GM23248 (cell line): ENCODE measurements around the gene ATP6AP2. TPM values are rescaled to one million over a fixed set of nuclear protein-coding genes. Genes with fewer than 3 reads are reported as not detected.
A peak's percentile ranks its signal among the peaks of the same experiment; 100 is the strongest.

ENCODE experiments used
- DNase-seq: peaks from one replicate; pipeline ENCODE4 v3.0.0-alpha.2; 2015
- H2AFZ ChIP-seq: fragments of 200-600 bp; sonication (generic); 2 replicates; pipeline ENCODE4 v1.6.1; 2016; ENCODE audit warnings: antibody characterized with exemption
- H3F3A ChIP-seq: fragments of 200-600 bp; sonication (generic); 2 replicates; pipeline ENCODE4 v1.6.1; 2016; ENCODE audit warnings: mild to moderate bottlenecking, antibody characterized with exemption, mixed run types; ENCODE audit not compliant: insufficient read depth
- H3K27ac ChIP-seq: fragments of 200-600 bp; sonication (generic); 2 replicates; pipeline ENCODE4 v1.5.1; 2016; ENCODE audit warnings: mild to moderate bottlenecking
- H3K27me3 ChIP-seq: fragments of 200-600 bp; sonication (generic); replicated peaks from 2 replicates; pipeline ENCODE4 v1.6.1; 2016; ENCODE audit warnings: mild to moderate bottlenecking; ENCODE audit not compliant: insufficient read depth
- H3K36me3 ChIP-seq: fragments of 200-600 bp; sonication (generic); 2 replicates; pipeline ENCODE4 v1.6.1; 2016; ENCODE audit warnings: low read depth, mild to moderate bottlenecking
- H3K4me1 ChIP-seq: fragments of 200-600 bp; sonication (generic); 2 replicates; pipeline ENCODE4 v1.6.1; 2016; ENCODE audit warnings: mild to moderate bottlenecking; ENCODE audit not compliant: insufficient read depth
- H3K4me2 ChIP-seq: fragments of 200-600 bp; sonication (generic); one replicate; pipeline ENCODE4 v1.6.1; 2016; ENCODE audit warnings: mild to moderate bottlenecking; ENCODE audit not compliant: unreplicated experiment
- H3K4me3 ChIP-seq: fragments of 200-600 bp; sonication (generic); 2 replicates; pipeline ENCODE4 v1.5.1; 2016; ENCODE audit warnings: mild to moderate bottlenecking
- H3K79me2 ChIP-seq: fragments of 200-600 bp; sonication (generic); 2 replicates; pipeline ENCODE4 v1.6.1; 2016; ENCODE audit warnings: mild to moderate bottlenecking; ENCODE audit not compliant: insufficient read depth
- H3K9ac ChIP-seq: fragments of 200-600 bp; sonication (generic); 2 replicates; pipeline ENCODE4 v1.6.1; 2016; ENCODE audit warnings: mild to moderate bottlenecking
- H3K9me2 ChIP-seq: fragments of 200-600 bp; sonication (generic); 2 replicates; pipeline ENCODE4 v1.6.1; 2016; ENCODE audit warnings: mixed run types, mild to moderate bottlenecking, moderate library complexity; ENCODE audit not compliant: insufficient read depth
- H3K9me3 ChIP-seq: fragments of 200-600 bp; sonication (generic); one replicate; pipeline ENCODE4 v1.6.1; 2017; ENCODE audit warnings: low read depth
- H4K20me1 ChIP-seq: fragments of 200-600 bp; sonication (generic); 2 replicates; pipeline ENCODE4 v1.6.0; 2016; ENCODE audit not compliant: insufficient read depth
- EZH2 ChIP-seq: fragments of 200-600 bp; sonication (generic); IDR thresholded peaks from 2 replicates; pipeline ENCODE4 v1.6.1; 2018; ENCODE audit warnings: antibody characterized with exemption, mild to moderate bottlenecking; ENCODE audit not compliant: insufficient read depth, poor library complexity, severe bottlenecking
- EZH2phosphoT487 ChIP-seq: fragments of 200-600 bp; sonication (generic); IDR thresholded peaks from 2 replicates; pipeline ENCODE4 v1.6.1; 2018; ENCODE audit warnings: antibody characterized with exemption, moderate library complexity, mild to moderate bottlenecking, low read depth; ENCODE audit not compliant: insufficient read depth
- WGBS, 2 experiments: methylation state at CpG; one replicate each; pipeline ENCODE4 v1.1.6; 2015 to 2017; ENCODE audit warnings: low lambda C conversion rate in 2 of 2, low coverage in 1 of 2; ENCODE audit errors: missing lambda C conversion rate in 2 of 2; 5-methylcytosine and 5-hydroxymethylcytosine counted together
- in situ Hi-C: fragments of 300-500 bp; cut with MboI; formaldehyde crosslinking; loops from 2 replicates; pipeline ENCODE4 v1.15.0; 2020
- polyA plus RNA-seq: library from polyadenylated mRNA; unstranded; fragments of >200 nt; fragmentation: Nextera tagmentation; extraction: Ambion mirVana; gene quantifications from 2 replicates; pipeline ENCODE4 v1.2.1, GENCODE V29; 2016
- total RNA-seq: library from RNA; depleted of rRNA; stranded (reverse); fragments of >200 nt; shearing (Covaris generic); gene quantifications from 2 replicates; pipeline ENCODE4 v1.2.3, GENCODE V29; 2014

Gene ATP6AP2
- total and polyA plus RNA-seq, 2 experiments from 2014 or later = 211 to 443 TPM

DNA sequence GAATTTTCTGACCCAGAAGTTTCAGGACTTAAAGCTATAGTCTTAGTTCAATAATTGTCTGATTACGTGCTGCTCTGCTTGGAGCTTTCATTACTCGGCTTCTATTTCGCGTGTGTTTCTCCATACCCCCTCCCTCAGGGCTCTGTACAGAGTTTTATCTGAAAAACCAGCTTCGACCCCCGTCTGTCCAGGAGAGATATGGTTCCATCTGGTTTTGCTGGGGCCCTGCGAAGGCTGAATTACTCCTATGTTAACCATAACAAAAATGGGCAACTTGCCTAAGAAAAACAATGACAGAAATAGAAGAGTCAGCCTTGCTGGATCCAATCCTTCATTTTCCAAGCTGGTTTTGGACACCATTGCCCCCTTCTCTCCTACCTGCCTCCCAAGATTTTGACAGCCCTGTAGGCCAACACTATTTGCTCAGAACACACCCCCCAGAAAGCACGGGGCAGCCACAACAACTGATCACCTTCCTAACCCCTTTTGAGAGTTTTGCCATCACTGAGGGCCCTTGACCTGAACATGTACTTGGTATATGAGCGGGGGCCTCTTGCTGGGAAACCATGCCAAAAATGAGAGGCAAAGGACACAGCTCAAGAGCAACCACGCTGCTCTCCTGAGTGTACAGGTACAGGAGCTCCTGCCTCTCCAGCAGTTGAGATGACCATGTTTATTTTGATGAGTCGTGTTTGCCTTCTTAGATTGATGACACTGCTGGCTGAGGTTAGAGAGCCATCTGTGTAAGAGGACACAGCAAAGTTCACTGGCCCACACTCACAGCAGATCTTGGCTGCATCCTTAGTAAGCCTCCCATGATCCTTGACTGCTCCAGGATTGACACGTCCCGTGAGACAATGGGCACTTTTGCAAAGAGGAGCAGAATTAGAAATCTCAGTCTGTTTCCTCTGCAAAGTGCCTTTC is 36.2 kb upstream of the ATP6AP2 start:
- Histone ChIP-seq H3F3A (no peaks in the 10 kb centered on the region), H4K20me1 (no peaks in the 10 kb centered on the region), H3K4me3 (no peak overlapping the region), H3K4me1 (peaks cover 4% of the 10 kb centered on the region; the same call in 1 of the 2 replicates), H3K9me2 (no peaks in the 10 kb centered on the region), H3K79me2 (no peaks in the 10 kb centered on the region), H3K9ac (no peak overlapping the region), H3K27ac (no peak overlapping the region), H3K4me2 (peak overlapping the region; percentile 53), H3K9me3 (no peaks in the 10 kb centered on the region), H2AFZ (peak overlapping the region; percentile 79), H3K36me3 (no peaks in the 10 kb centered on the region), H3K27me3 (no peaks in the 10 kb centered on the region)
- DNase-seq = peak; percentile 27
- 51 to 58% methylated on average over 10 to 13 of the region's 13 CpGs for WGBS, 2 experiments
- TF ChIP-seq EZH2 = no peak
- TF ChIP-seq EZH2phosphoT487 = no peak
- in situ Hi-C loops = no loop called here

DNA sequence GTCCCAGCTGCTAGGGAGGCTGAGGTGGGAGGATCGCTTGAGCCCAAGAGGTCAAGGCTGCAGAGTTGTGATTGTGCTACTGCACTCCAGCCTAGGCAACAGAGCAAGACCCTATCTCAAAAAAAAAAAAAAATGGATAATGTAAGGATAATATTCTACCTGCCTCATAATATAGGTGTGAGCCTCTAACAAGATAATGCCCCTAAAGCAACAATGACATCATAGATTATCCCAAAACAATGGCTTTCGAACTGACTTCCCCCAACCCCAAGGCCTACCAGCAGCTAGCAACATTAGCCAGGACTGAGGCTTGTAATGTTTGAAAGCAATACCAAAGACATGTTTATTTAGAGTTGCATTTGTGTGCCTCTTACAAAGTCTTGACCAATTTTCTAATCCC is 33.9 kb upstream of the ATP6AP2 start:
- 92 to 95% methylated on average over 2 of the region's 2 CpGs for WGBS, 2 experiments
- Histone ChIP-seq H3K36me3 (no peaks in the 10 kb centered on the region), H3F3A (no peaks in the 10 kb centered on the region), H3K9me2 (no peaks in the 10 kb centered on the region), H3K4me2 (no peak overlapping the region), H3K27ac (no peak overlapping the region), H3K9ac (no peak overlapping the region), H3K27me3 (no peaks in the 10 kb centered on the region), H4K20me1 (no peaks in the 10 kb centered on the region), H2AFZ (no peak overlapping the region), H3K9me3 (no peaks in the 10 kb centered on the region), H3K4me3 (no peak overlapping the region), H3K4me1 (no peaks in the 10 kb centered on the region), H3K79me2 (no peaks in the 10 kb centered on the region)
- in situ Hi-C loops = no loop called here
- no peak for DNase-seq
- no peak for TF ChIP-seq EZH2
- TF ChIP-seq EZH2phosphoT487 = no peak

DNA sequence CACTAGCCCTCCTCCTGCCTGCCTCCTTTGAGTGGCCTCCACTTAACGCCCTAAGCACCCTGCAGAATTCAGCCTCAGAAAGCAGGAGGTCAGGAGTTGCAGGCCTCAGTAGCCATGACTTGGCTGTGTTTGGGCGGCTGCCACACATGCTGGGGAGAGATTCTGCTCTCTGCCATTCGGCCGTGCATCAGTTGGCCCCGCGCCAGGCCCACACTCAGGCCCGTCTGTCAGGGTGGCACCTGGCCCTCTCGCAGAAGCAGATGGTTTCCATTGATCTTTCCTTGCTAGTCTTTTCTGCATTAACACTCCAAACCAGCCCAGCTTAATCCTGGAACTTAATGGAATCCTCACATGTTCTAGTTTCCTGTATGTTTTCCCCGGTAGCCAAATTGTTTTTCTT is 30.7 kb upstream of the ATP6AP2 start:
- 36 to 39% methylated on average over 5 to 9 of the region's 9 CpGs for WGBS, 2 experiments
- DNase-seq = no peak
- H3K9me2 ChIP-seq = no peaks in the 10 kb centered on the region
- H3F3A ChIP-seq = no peaks in the 10 kb centered on the region
- TF ChIP-seq EZH2 = no peak
- no peak for TF ChIP-seq EZH2phosphoT487
- H3K27me3 ChIP-seq = no peaks in the 10 kb centered on the region
- no peak overlapping the region for H3K4me3 ChIP-seq
- H3K9me3 ChIP-seq = no peaks in the 10 kb centered on the region
- H3K4me1 ChIP-seq = no peaks in the 10 kb centered on the region
- no peaks in the 10 kb centered on the region for H4K20me1 ChIP-seq
- no peak overlapping the region for H3K9ac ChIP-seq
- no peak overlapping the region for H3K4me2 ChIP-seq
- no peaks in the 10 kb centered on the region for H3K79me2 ChIP-seq
- H2AFZ ChIP-seq = no peak overlapping the region
- in situ Hi-C loops = no loop called here
- H3K27ac ChIP-seq = no peak overlapping the region
- H3K36me3 ChIP-seq = no peaks in the 10 kb centered on the region

DNA sequence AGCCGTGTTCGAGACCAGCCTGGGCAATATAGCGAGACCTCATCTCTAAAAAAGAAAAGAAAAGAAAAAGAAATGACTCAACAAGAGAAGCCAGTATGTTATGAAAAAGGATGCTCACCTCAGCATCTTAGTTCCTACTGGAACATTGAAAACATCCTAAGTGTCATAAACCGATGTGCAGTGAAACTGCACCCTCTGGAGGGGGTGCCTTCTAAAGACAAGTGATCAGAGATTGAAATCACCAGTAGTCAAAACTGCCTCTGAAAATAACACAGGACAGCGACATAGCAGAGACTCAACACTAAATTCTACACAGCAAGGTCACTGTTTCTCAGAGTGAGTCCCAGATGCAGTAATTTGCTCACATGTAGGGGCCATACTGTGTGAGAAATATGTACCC is 28.0 kb upstream of the ATP6AP2 start:
- in situ Hi-C loops = no loop called here
- TF ChIP-seq EZH2phosphoT487 (no peak), EZH2 (no peak)
- WGBS, 2 experiments = 62% methylated on average over 5 of the region's 5 CpGs
- Histone ChIP-seq H3K27ac (no peak overlapping the region), H2AFZ (no peak overlapping the region), H3K9ac (no peak overlapping the region), H3F3A (no peaks in the 10 kb centered on the region), H3K9me2 (no peaks in the 10 kb centered on the region), H4K20me1 (no peaks in the 10 kb centered on the region), H3K4me3 (no peak overlapping the region), H3K27me3 (no peaks in the 10 kb centered on the region), H3K36me3 (no peaks in the 10 kb centered on the region), H3K4me2 (no peak overlapping the region), H3K4me1 (no peaks in the 10 kb centered on the region), H3K79me2 (no peaks in the 10 kb centered on the region), H3K9me3 (no peaks in the 10 kb centered on the region)
- DNase-seq = peak; percentile 28
